Loucy (cell line): ENCODE measurements around the gene ZDHHC12.

Source experiments
- H2AFZ ChIP-seq: fragments of 200-600 bp; sonication (generic); 2 replicates; pipeline ENCODE4 v1.6.0; 2016; ENCODE audit warnings: antibody characterized with exemption, mild to moderate bottlenecking, low read length, moderate library complexity
- H3F3A ChIP-seq: fragments of 200-600 bp; 2 replicates; pipeline ENCODE4 v1.6.0; 2016; ENCODE audit warnings: antibody characterized with exemption, low read depth, mild to moderate bottlenecking
- H3K27me3 ChIP-seq: fragments of 200-600 bp; sonication (generic); 2 replicates; pipeline ENCODE4 v1.6.1; 2014; ENCODE audit warnings: low read length, mild to moderate bottlenecking; ENCODE audit not compliant: insufficient read depth, poor library complexity, severe bottlenecking
- H3K36me3 ChIP-seq: fragments of 200-600 bp; sonication (generic); 2 replicates; pipeline ENCODE4 v1.6.1; 2016; ENCODE audit warnings: low read length; ENCODE audit not compliant: insufficient read depth
- H3K4me1 ChIP-seq: fragments of 200-600 bp; sonication (generic); 2 replicates; pipeline ENCODE4 v1.5.1; 2014; ENCODE audit warnings: low read length, mild to moderate bottlenecking; ENCODE audit not compliant: insufficient read depth, poor library complexity, severe bottlenecking
- H3K4me2 ChIP-seq: fragments of 200-600 bp; sonication (generic); 2 replicates; pipeline ENCODE4 v1.6.0; 2014; ENCODE audit warnings: antibody characterized with exemption, low read length, low read depth, mild to moderate bottlenecking; ENCODE audit not compliant: poor library complexity, severe bottlenecking
- H3K4me3 ChIP-seq: fragments of 200-600 bp; sonication (generic); 2 replicates; pipeline ENCODE4 v1.5.1; 2014; ENCODE audit warnings: low read length, mild to moderate bottlenecking, mixed read lengths; ENCODE audit not compliant: poor library complexity, severe bottlenecking
- H3K79me2 ChIP-seq: fragments of 200-600 bp; sonication (generic); 2 replicates; pipeline ENCODE4 v1.6.1; 2014; ENCODE audit warnings: low read length; ENCODE audit not compliant: insufficient read depth
- H3K9ac ChIP-seq: fragments of 200-600 bp; sonication (generic); 2 replicates; pipeline ENCODE4 v1.6.0; 2014; ENCODE audit warnings: mild to moderate bottlenecking, low read depth, low read length, moderate library complexity; ENCODE audit not compliant: poor library complexity, severe bottlenecking
- H3K9me2 ChIP-seq: fragments of 200-600 bp; sonication (generic); replicated peaks from 2 replicates; pipeline ENCODE4 v1.6.1; 2016; ENCODE audit warnings: low read depth, low read length, mixed read lengths
- H3K9me3 ChIP-seq: fragments of 200-600 bp; sonication (generic); 2 replicates; pipeline ENCODE4 v1.6.1; 2014; ENCODE audit warnings: mild to moderate bottlenecking, antibody characterized with exemption, low read length, low read depth; ENCODE audit not compliant: insufficient read depth
- H4K20me1 ChIP-seq: fragments of 200-600 bp; sonication (generic); 2 replicates; pipeline ENCODE4 v1.6.0; 2014; ENCODE audit warnings: antibody characterized with exemption, low read length, mild to moderate bottlenecking; ENCODE audit not compliant: insufficient read depth, poor library complexity, severe bottlenecking
- CTCF ChIP-seq: fragments of 200-600 bp; sonication (generic); conservative IDR thresholded peaks from 2 replicates; pipeline ENCODE4 v1.5.1; 2014; ENCODE audit warnings: mild to moderate bottlenecking, antibody characterized with exemption, low read length
- EZH2phosphoT487 ChIP-seq: fragments of 200-600 bp; IDR thresholded peaks from 2 replicates; pipeline ENCODE4 v1.6.1; 2018; ENCODE audit warnings: antibody characterized with exemption, mild to moderate bottlenecking, moderate library complexity, borderline replicate concordance

The ZDHHC12 gene

GRCh38 chr9:128718475-128718874 lies 5.5 kb downstream of the ZDHHC12 start:
- Histone ChIP-seq H3F3A (no peaks in the 10 kb centered on the region), H2AFZ (no peak overlapping the region), H4K20me1 (no peaks in the 10 kb centered on the region), H3K9me2 (no peaks in the 10 kb centered on the region), H3K9ac (no peak overlapping the region), H3K79me2 (peaks cover 10% of the 10 kb centered on the region), H3K9me3 (no peaks in the 10 kb centered on the region), H3K36me3 (no peaks in the 10 kb centered on the region), H3K27me3 (no peaks in the 10 kb centered on the region), H3K4me1 (no peaks in the 10 kb centered on the region), H3K4me2 (no peak overlapping the region), H3K4me3 (no peak overlapping the region)
- no peak for TF ChIP-seq EZH2phosphoT487
- no peak for TF ChIP-seq CTCF

GRCh38 chr9:128718047-128718446 lies 5.9 kb downstream of the ZDHHC12 start:
- no peaks in the 10 kb centered on the region for H3K9me2 ChIP-seq
- H3K4me2 ChIP-seq: no peak overlapping the region
- H3K9ac ChIP-seq: no peak overlapping the region
- H4K20me1 ChIP-seq: no peaks in the 10 kb centered on the region
- H3F3A ChIP-seq: no peaks in the 10 kb centered on the region
- H3K4me3 ChIP-seq: no peak overlapping the region
- TF ChIP-seq EZH2phosphoT487 (no peak), CTCF (no peak)
- H3K36me3 ChIP-seq: no peaks in the 10 kb centered on the region
- no peak overlapping the region for H2AFZ ChIP-seq
- H3K4me1 ChIP-seq: no peaks in the 10 kb centered on the region
- H3K9me3 ChIP-seq: no peaks in the 10 kb centered on the region
- H3K27me3 ChIP-seq: no peaks in the 10 kb centered on the region
- H3K79me2 ChIP-seq: peaks cover 6% of the 10 kb centered on the region

GRCh38 chr9:128716581-128717254 lies 7.2 kb downstream of the ZDHHC12 start:
- Histone ChIP-seq H3K27me3 (no peaks in the 10 kb centered on the region), H3K9me3 (no peaks in the 10 kb centered on the region), H3K4me3 (no peak overlapping the region), H3K9ac (no peak overlapping the region), H3K4me1 (no peaks in the 10 kb centered on the region), H2AFZ (no peak overlapping the region), H3K79me2 (no peaks in the 10 kb centered on the region), H3K9me2 (no peaks in the 10 kb centered on the region), H3K36me3 (no peaks in the 10 kb centered on the region), H4K20me1 (no peaks in the 10 kb centered on the region), H3F3A (no peaks in the 10 kb centered on the region), H3K4me2 (no peak overlapping the region)
- TF ChIP-seq CTCF (no peak), EZH2phosphoT487 (no peak)
